SJCRH30 (cell line): ENCODE measurements around the gene AP4B1. TPM values are rescaled to one million over a fixed set of nuclear protein-coding genes. Genes with fewer than 3 reads are reported as not detected.

ENCODE experiments used
- DNase-seq, 2 experiments: peaks; one replicate each; pipeline ENCODE4 v3.0.0-alpha.2; 2015 to 2020
- H3K27ac ChIP-seq: fragments of 250-450 bp; sonication (Bioruptor Pico); 2 replicates; pipeline ENCODE4 v1.5.1; 2020; ENCODE audit warnings: mild to moderate bottlenecking, moderate library complexity
- H3K27me3 ChIP-seq: fragments of 250-450 bp; sonication (Bioruptor Pico); 2 replicates; pipeline ENCODE4 v1.5.1; 2020; ENCODE audit warnings: mild to moderate bottlenecking, moderate library complexity
- H3K36me3 ChIP-seq: fragments of 250-450 bp; sonication (Bioruptor Pico); 2 replicates; pipeline ENCODE4 v1.5.1; 2020; ENCODE audit warnings: mild to moderate bottlenecking, moderate library complexity
- H3K4me1 ChIP-seq: fragments of 250-450 bp; sonication (Bioruptor Pico); 2 replicates; pipeline ENCODE4 v1.5.1; 2020; ENCODE audit warnings: mild to moderate bottlenecking, moderate library complexity
- H3K4me3 ChIP-seq: fragments of 250-450 bp; sonication (Bioruptor Pico); 2 replicates; pipeline ENCODE4 v1.5.1; 2020; ENCODE audit warnings: mild to moderate bottlenecking, moderate library complexity
- H3K9me3 ChIP-seq: fragments of 250-450 bp; sonication (Bioruptor Pico); replicated peaks from 2 replicates; pipeline ENCODE4 v1.5.1; 2020; ENCODE audit warnings: mild to moderate bottlenecking, moderate library complexity
- total RNA-seq: library from RNA; depleted of rRNA; stranded (reverse); fragments of >200 nt; shearing (Covaris generic); gene quantifications from 2 replicates; pipeline ENCODE4 v1.2.3, GENCODE V29; 2014

Gene AP4B1
- total RNA-seq, 1 experiment from 2014 or later: 14.3 TPM

DNA sequence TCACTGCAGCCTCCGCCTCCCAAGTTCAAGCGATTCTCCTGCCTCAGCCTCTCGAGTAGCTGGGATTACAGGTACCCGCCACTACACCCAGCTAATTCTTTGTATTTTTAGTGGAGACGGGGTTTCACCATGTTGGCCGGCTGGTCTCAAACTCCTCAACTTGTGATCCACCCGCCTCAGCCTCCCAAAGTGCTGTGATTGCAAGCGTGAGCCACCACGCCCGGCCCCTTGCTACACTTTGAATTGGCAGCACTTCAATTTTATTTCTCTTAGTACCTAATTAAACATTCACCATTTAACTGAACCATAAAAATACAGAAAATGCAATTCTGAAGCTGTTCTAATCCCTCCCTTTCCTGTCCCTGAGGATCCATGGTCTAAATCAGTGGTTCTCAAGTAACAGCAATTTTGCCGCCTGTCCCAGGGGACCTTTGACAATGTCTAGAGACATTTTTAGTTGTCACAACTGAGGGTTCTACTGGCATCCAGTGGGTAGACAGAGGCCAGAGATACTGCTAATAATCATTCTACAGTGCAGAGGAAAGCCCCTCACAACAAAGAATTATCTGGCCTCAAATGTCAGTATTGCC lies 12.9 kb downstream of the AP4B1 start:
- Histone ChIP-seq H3K36me3 (no peaks in the 10 kb centered on the region; the same call in 1 of the 2 replicates), H3K4me3 (no peak overlapping the region), H3K27me3 (no peaks in the 10 kb centered on the region), H3K9me3 (no peaks in the 10 kb centered on the region), H3K4me1 (no peaks in the 10 kb centered on the region), H3K27ac (no peak overlapping the region)
- no peak for DNase-seq

DNA sequence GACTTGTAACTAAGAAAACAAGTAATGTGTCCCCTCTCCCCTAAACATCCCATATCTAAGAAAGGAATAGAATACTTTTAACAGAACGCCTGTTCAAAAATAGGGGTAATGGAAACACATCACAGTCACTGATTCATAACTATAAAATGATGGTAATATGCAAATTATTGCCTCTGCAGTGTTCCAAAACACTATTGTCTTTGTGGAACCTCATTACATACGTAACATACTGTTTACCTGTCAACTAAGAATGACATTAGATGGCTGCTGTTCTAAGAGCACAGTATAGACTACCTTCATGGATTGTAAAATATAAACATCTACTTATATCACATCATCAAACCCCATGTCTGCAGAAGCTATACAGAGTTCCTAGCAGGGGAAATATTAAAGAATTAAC lies 13.8 kb downstream of the AP4B1 start:
- H3K27me3 ChIP-seq: no peaks in the 10 kb centered on the region
- no peak for DNase-seq
- H3K9me3 ChIP-seq: no peaks in the 10 kb centered on the region
- H3K4me3 ChIP-seq: no peak overlapping the region
- no peaks in the 10 kb centered on the region for H3K4me1 ChIP-seq
- no peaks in the 10 kb centered on the region; the same call in 1 of the 2 replicates for H3K36me3 ChIP-seq
- no peak overlapping the region for H3K27ac ChIP-seq

DNA sequence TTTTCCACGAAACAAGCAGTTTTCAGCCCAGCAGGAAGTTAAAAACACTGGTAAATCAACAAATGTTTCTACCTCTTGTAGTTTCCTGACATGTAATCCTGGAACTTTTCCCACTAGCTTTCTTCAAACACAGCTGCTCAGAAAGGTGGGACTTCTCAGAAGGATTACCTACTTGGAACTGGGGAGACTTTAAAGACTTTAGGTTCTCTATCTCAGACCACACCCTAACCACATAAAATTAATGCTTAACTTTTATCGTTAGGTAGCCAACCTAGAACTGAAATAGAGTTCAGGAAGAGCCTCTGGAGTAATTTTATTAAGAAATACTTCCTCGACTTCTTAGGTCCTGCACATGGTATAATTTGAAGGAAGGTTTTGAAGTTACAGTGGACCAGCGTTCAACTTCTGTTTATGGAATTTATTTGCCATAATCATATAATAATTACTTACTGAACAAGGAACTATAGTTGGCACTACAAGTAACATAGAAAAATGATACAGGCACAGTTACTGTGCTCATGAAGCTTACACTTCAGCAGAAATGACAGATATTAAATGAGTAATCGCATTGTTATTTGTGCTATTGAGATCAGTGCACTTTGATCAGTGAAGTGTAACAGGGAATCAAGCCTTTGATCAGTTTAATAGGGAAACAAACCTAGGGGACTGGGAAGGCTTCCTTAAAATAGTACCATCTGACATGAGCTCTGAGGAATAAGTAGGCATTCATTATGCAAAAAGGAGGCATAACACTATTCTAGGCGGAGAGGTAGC lies 17.0 kb downstream of the AP4B1 start, which contains the start of gene BCL2L15:
TSS of gene BCL2L15 (minus strand) at position 180 of the 774 bp plus-strand sequence. CDS start 206 bp downstream, outside the sequence.
- Histone ChIP-seq H3K4me3 (no peak within 1 kb of the TSS), H3K27me3 (no peaks in the 10 kb centered on the region), H3K36me3 (no peaks in the 10 kb centered on the region), H3K27ac (no peak within 1 kb of the TSS), H3K9me3 (no peaks in the 10 kb centered on the region), H3K4me1 (no peaks in the 10 kb centered on the region)
- DNase-seq: no peak

DNA sequence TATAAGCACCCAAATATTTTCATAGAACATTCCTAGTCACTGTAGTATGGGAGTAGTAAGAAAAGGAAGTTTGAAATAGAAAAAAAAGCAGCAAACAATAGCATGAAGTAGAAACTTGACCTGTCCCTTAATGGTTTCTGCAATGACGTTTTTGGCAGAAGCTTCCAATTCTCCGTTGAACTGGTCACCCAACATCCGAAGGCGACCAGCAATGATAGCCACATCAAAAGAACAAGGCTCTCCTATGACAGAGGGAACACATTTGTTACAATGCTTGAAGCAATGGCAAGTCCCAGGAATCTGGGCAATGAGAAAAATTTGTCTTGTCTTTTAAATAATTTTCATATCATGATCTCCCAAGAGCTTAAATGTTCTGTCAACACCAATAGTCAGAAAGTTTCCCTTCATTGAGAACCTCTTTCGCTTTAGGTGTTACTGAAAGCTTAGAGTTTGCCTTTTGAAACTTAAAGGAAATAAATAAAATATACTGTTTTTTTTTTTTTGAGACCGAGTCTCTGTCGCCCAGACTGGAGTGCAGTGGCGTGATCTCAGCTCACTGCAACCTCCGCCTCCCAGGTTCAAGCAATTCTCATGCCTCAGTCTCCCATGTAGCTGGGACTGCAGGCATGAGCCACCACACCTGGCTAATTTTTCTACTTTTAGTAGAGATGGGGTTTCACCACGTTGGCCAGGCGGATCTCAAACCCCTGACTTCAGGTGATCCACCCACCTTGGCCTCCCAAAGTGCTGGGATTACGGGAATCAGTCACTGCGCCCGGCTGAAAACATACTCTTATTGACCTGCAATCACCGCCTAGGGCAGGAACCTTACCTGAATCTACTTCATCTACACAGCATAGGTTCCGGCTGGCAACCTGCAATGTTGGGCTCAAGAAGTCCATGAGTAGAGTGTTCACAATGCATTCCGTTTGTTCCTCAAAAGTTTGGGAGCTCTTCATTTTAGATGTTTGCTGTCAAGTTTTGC lies 17.9 kb downstream of the AP4B1 start:
- no peaks in the 10 kb centered on the region for H3K9me3 ChIP-seq
- no peak for DNase-seq
- H3K4me3 ChIP-seq: no peak overlapping the region
- no peaks in the 10 kb centered on the region for H3K36me3 ChIP-seq
- no peaks in the 10 kb centered on the region for H3K27me3 ChIP-seq
- H3K4me1 ChIP-seq: no peaks in the 10 kb centered on the region
- H3K27ac ChIP-seq: no peak overlapping the region

DNA sequence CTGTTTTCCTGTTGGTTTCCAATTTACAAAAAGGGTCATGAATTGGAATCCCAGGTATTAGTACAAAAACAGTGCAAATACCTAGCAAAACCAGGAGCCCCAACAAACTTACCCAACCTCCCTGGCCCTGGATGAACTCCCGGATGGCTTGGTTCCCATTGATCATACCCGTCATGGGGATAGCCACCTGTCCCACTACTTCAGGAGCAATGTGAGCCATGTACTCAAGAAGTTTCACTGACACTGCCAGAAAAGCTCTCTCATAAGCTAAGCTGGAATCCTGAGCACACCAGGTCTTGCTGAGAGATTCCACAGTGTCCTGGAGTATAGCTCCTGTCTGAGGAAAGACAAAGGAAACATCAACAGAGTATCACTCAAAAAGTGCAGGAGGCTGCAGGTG lies 22.9 kb downstream of the AP4B1 start:
- H3K27ac ChIP-seq: no peak overlapping the region
- H3K36me3 ChIP-seq: no peaks in the 10 kb centered on the region
- H3K27me3 ChIP-seq: no peaks in the 10 kb centered on the region
- no peak overlapping the region for H3K4me3 ChIP-seq
- DNase-seq: no peak
- H3K4me1 ChIP-seq: no peaks in the 10 kb centered on the region
- H3K9me3 ChIP-seq: no peaks in the 10 kb centered on the region

DNA sequence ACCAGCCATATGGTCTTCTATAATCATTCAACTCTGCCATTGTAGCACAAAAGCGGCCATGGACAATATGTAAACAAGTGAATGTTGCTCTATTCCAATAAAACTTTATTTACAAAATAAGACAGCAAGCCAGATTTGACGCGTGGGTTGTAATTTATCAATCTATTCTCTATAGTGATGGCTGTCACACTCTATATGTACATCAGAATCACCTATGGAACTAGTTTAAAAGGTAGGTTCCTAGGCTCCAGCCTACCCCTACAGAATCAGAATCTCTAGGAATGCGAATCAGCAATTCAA lies 24.9 kb downstream of the AP4B1 start:
- no peaks in the 10 kb centered on the region for H3K36me3 ChIP-seq
- H3K27ac ChIP-seq: no peak overlapping the region
- no peak for DNase-seq
- no peaks in the 10 kb centered on the region for H3K9me3 ChIP-seq
- no peaks in the 10 kb centered on the region for H3K27me3 ChIP-seq
- no peaks in the 10 kb centered on the region for H3K4me1 ChIP-seq
- H3K4me3 ChIP-seq: no peak overlapping the region

DNA sequence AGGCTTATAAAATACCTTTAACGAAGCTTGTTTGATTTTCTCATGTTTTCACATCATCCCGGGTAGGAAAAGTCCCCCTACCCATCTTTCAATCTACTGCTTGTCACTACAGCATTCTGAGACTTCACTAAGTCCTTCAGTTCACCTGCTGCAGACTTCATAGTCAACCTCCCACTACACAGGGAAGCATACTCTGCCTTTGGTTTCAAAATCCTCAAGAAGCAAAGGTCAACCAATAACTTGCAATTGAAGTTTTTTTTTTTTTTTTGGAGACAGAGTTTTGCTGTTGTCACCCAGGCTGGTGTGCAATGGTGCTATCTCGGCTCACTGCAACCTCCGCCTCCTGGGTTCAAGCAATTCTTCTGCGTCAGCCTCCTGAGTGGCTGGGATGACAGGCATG lies 28.4 kb downstream of the AP4B1 start:
- H3K27me3 ChIP-seq: no peaks in the 10 kb centered on the region
- no peak overlapping the region for H3K4me3 ChIP-seq
- H3K4me1 ChIP-seq: peaks cover 7% of the 10 kb centered on the region; the same call in 1 of the 2 replicates
- no peak overlapping the region for H3K27ac ChIP-seq
- no peak for DNase-seq
- H3K36me3 ChIP-seq: no peaks in the 10 kb centered on the region
- no peaks in the 10 kb centered on the region for H3K9me3 ChIP-seq

DNA sequence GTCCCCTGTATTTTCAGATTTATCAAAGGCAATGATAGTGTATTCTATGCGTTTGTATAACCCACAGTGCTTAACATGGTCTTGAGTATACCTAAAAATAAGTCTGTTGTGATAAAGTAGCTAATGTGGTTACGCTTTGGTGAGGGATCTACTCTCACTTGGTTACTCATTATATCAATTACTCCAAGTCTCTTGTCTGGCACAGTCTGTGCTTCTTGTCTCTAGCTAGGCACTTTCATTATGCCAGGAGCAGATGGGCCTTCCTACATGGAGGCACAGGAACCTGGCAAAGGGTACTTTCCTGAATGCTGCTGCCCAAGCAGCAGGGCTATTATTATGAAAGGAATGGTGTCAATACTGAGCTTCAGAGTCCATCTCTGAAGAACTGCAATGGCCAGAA lies 28.9 kb downstream of the AP4B1 start:
- no peak overlapping the region for H3K27ac ChIP-seq
- no peak overlapping the region for H3K4me3 ChIP-seq
- no peaks in the 10 kb centered on the region for H3K9me3 ChIP-seq
- peaks cover 7% of the 10 kb centered on the region; the same call in 1 of the 2 replicates for H3K4me1 ChIP-seq
- H3K27me3 ChIP-seq: no peaks in the 10 kb centered on the region
- H3K36me3 ChIP-seq: no peaks in the 10 kb centered on the region
- DNase-seq: no peak

DNA sequence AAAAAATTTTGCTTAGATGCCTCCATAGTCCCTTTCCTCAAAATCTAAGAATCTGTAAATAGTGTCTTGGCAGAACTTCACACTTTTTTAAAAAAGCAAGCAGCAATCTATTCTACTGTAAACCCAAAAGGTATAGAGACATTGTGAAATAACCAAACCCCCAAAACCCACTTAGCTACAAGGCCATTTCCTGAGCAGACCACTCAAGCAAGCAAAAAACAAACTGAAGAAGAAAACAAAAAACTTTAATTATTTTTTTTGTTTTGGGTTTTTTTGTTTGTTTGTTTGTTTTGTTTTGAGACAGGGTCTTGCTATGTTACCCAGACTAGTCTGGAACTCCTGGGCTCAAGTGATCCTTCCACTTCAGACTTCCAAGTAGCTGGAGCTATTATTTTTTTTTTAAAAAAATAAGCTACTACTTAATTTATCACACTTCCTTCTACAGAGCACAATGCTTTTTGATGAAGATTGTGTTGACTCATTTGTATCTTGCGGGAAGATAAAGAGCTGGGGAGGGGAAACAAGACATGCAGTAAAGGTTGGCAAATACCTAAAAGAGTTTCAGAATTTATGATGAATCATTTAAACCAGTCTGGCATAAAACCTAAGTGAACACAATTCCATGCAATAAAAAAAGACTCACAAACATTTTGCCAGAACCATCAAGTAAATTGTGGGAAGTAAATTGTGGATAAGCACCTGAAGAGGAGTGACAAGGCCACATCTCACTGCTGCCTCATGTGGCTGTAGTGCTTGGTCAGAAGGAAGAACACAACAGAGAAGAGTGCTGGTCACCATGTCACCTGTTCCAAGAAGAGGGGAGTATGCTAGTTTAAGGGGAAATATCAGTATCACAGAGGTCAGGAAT lies 30.4 kb downstream of the AP4B1 start:
- H3K9me3 ChIP-seq: no peaks in the 10 kb centered on the region
- no peaks in the 10 kb centered on the region for H3K27me3 ChIP-seq
- no peak overlapping the region for H3K27ac ChIP-seq
- peaks cover 7% of the 10 kb centered on the region; the same call in 1 of the 2 replicates for H3K4me1 ChIP-seq
- no peak for DNase-seq
- H3K36me3 ChIP-seq: no peaks in the 10 kb centered on the region
- no peak overlapping the region for H3K4me3 ChIP-seq

DNA sequence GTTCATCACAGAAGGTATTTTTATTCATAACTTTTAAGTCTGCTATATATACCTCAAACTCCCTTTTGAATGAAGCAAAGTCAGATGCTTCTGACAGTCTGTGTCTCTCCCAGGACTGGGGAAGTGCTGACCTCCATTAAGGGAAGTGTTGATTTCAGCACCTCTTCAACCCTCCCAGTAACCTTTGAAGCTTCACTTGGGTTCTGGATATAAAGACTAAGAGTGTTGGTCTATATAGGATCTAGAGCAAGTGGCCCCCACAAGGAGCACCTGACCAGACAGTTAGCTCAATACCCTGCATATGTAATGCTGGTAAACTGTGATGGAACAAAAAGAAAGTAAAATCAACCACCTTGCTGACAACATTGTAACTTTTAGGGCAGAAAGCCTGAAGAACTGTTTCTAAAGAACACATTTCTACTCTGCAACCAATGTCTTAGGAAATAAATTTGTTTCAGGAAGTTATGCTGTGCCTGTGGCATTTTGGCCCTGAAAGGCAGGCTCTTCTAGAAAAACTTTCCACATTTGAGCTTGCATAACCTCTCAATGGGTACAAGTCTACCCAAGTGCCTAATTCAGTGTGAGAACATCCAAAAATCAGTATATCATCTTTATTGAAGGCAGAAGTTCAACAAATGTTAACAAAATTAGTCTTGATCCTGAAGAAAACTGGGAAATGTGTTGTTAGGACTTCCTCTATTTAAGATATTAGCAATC lies 32.2 kb downstream of the AP4B1 start:
- Histone ChIP-seq H3K27me3 (no peaks in the 10 kb centered on the region), H3K36me3 (no peaks in the 10 kb centered on the region), H3K4me1 (peaks cover 7% of the 10 kb centered on the region; the same call in 1 of the 2 replicates), H3K9me3 (no peaks in the 10 kb centered on the region), H3K27ac (no peak overlapping the region), H3K4me3 (no peak overlapping the region)
- DNase-seq: no peak

DNA sequence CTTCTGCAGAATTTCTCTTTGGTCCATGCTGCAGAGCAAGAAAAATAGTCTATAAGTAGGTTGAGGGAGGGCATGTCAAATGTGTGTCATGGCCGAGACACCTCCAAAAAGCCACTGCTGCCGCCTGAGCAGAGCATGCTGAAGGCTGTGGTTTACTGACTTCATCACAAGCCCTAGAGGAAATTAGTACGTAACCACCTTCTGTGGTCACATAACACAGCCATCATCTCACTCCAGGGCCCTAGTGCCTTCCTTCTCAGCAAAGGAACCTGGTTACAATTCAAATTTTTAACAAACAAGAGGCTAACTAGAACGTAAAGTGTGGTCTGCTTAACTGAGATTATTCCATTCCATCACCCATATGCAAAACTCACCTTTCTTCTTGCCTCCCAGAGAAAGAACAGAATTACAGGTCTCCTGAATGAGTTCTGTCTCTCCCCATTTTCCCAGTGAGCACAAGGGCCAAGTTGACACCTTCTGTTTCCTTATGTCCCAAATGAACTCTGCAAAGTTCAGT lies 32.9 kb downstream of the AP4B1 start, which contains the start of gene PTPN22:
TSS of gene PTPN22 (minus strand) at position 116 of the 517 bp plus-strand sequence.
- peak within 1 kb of the TSS; percentile 18; the same call in 1 of the 2 replicates for H3K4me3 ChIP-seq
- H3K36me3 ChIP-seq: no peaks in the 10 kb centered on the region
- no peaks in the 10 kb centered on the region for H3K9me3 ChIP-seq
- no peaks in the 10 kb centered on the region for H3K27me3 ChIP-seq
- no peak within 1 kb of the TSS for H3K27ac ChIP-seq
- peaks cover 7% of the 10 kb centered on the region; the same call in 1 of the 2 replicates for H3K4me1 ChIP-seq
- peak; percentile 43 to 58 for DNase-seq

DNA sequence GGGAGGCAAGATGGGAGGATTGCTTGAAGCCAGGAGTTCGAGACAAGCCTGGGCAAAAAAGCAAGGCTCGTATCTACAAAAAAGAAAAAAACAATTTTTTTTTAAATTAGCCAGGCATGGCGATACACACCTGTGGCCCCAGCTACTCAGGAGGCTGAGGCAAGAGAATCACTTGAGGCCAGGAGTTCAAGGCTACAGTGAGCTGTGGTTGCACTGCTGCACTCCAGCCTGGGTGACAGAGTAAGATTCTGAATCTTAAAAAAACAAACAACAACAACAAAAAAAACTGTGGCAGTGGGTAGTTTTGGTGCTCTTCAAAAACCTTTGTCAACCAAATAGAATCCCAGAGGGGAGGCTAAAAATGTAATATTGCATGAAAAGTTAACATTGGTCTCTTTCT lies 33.8 kb downstream of the AP4B1 start:
- DNase-seq: no peak
- Histone ChIP-seq H3K4me1 (peaks cover 7% of the 10 kb centered on the region; the same call in 1 of the 2 replicates), H3K27ac (no peak overlapping the region), H3K9me3 (no peaks in the 10 kb centered on the region), H3K27me3 (no peaks in the 10 kb centered on the region), H3K4me3 (no peak overlapping the region), H3K36me3 (no peaks in the 10 kb centered on the region)

DNA sequence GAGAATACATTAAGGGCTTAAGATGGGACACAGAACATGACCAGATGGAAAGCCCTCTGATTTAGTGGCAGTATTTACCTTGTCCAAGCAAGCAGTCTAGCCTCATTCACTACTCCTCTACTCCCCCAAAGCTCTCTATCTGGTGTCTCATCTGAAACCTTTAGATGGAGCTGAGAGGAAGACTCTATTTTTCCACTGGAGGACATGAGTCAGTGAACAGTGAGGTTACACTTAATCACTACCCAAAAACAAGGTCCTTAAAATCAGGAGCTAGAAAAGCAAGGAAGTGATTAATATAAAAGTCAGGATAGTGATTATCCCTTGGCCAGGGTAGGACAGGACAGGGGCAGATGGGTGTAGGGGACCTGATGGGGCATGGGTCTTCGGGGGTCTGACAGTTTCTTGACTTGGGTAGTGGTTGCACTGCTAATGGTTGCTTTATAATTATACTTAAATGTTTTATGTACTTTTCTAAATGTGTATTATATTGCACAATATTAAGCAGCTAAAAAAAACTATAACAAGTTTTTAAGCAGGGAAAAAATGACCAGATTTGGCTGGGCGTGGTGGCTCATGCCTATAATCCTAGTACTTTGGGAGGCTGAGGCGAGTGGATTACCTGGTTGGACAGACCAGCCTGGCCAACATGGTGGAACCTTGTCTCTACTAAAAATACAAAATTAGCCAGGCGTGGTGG lies 36.1 kb downstream of the AP4B1 start:
- Histone ChIP-seq H3K9me3 (no peaks in the 10 kb centered on the region), H3K27ac (no peak overlapping the region), H3K27me3 (no peaks in the 10 kb centered on the region), H3K36me3 (no peaks in the 10 kb centered on the region), H3K4me3 (no peak overlapping the region), H3K4me1 (peaks cover 7% of the 10 kb centered on the region; the same call in 1 of the 2 replicates)
- no peak for DNase-seq
